ENCODE data around the gene TFAP2B.

DNA sequence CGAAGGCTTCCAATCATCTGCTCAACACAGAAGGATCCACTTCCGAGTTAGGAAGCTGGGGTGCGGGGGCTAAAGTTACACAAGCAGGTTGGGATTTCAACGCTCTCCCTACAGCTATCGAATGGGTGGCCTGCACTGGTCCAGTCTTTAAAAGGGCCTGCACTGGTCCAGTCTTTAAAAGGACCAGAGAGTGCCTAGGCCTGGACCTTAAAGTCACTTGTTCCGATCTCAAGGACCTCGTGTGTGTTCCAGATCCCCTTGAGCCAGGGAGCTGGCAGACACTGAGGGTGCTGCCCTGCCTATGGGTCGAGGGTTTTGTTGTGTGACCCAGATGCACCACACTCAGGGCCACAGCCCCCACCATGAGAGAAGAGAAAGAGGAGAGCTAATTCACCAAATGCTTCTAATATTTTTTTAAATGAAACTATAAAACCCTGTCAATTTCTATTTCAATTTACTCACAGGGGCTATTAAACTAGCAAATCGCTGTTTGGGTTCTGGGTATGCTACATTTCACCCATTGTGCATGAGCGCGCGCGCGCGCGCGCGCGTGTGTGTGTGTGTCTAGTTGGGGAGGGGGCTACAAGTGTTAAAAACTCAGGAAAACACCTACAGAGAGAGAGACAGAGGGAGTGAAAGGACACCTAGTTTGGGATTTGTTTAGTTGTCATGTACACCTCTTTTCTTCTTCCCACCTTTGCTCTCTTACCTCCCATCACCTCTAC is 7.5 kb downstream of the TFAP2B start:
- TF ChIP-seq, protein P1, sequence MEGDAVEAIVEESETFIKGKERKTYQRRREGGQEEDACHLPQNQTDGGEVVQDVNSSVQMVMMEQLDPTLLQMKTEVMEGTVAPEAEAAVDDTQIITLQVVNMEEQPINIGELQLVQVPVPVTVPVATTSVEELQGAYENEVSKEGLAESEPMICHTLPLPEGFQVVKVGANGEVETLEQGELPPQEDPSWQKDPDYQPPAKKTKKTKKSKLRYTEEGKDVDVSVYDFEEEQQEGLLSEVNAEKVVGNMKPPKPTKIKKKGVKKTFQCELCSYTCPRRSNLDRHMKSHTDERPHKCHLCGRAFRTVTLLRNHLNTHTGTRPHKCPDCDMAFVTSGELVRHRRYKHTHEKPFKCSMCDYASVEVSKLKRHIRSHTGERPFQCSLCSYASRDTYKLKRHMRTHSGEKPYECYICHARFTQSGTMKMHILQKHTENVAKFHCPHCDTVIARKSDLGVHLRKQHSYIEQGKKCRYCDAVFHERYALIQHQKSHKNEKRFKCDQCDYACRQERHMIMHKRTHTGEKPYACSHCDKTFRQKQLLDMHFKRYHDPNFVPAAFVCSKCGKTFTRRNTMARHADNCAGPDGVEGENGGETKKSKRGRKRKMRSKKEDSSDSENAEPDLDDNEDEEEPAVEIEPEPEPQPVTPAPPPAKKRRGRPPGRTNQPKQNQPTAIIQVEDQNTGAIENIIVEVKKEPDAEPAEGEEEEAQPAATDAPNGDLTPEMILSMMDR (IDR thresholded peaks at IDR 0.05) = no peak
- TF ChIP-seq ZFX (IDR thresholded peaks at IDR 0.05; ENCODE audit: borderline replicate concordance) = no peak
